Adrenal gland (tissue), 12 donors: Measurements from ENCODE around the gene APOL1. TPM values are rescaled to one million over a fixed set of nuclear protein-coding genes. Genes with fewer than 3 reads are reported as not detected.
"Not testable (repeated sequence)": the region's sequence is repeated elsewhere in the genome, so short reads cannot be mapped to it uniquely, and the experiment has no call there.

Experiments
- DNase-seq, 7 donors: peaks; one replicate each; pipeline ENCODE4 v3.0.0-alpha.2; 2019 to 2020
- H3K27ac ChIP-seq, 5 donors: fragments of 200-600 bp; sonication (generic) in 4 of 5; 1 replicate in 3 of 5; 2 replicates in 2 of 5; pipeline versions ENCODE4 v1.5.1 to v1.8.0; 2016 to 2020; ENCODE audit warnings: mild to moderate bottlenecking in 1 of 5
- H3K27me3 ChIP-seq: fragments of 200-600 bp; 2 replicates; pipeline ENCODE4 v1.8.0; 2021
- H3K36me3 ChIP-seq, 2 donors: fragments of 200-600 bp; replicated peaks in 1 of 2; 1 replicate in 1 of 2; 2 replicates in 1 of 2; pipeline versions ENCODE4 v1.5.1 to v1.8.0; 2018 to 2022
- H3K4me1 ChIP-seq, 2 donors: fragments of 200-600 bp; replicated peaks in 1 of 2; 1 replicate in 1 of 2; 2 replicates in 1 of 2; pipeline versions ENCODE4 v1.5.1 to v1.8.0; 2018 to 2021
- H3K4me3 ChIP-seq, 4 donors: fragments of 200-600 bp; sonication (generic) in 3 of 4; one replicate each; pipeline ENCODE4 v1.5.1; 2016 to 2018
- H3K9me3 ChIP-seq, 3 donors: fragments of 200-600 bp; sonication (generic) in 1 of 3; replicated peaks in 1 of 3; 1 replicate in 2 of 3; 2 replicates in 1 of 3; pipeline versions ENCODE4 v1.5.1 to v1.8.0; 2016 to 2021
- CTCF ChIP-seq, 6 experiments: fragments of 450-650 bp in 4 of 6; fragments of 200-600 bp in 2 of 6; sonication (generic) in 1 of 6; IDR thresholded peaks; 1 replicate in 5 of 6; 2 replicates in 1 of 6; pipeline versions ENCODE4 v1.5.1 to v1.8.0; 2016 to 2021; ENCODE audit warnings: antibody characterized with exemption in 6 of 6, mild to moderate bottlenecking in 2 of 6, moderate library complexity in 1 of 6
- POLR2A ChIP-seq, 2 donors: fragments of 450-650 bp; IDR thresholded peaks; one replicate each; pipeline ENCODE4 v1.6.1; 2017; ENCODE audit warnings: antibody characterized with exemption in 2 of 2, mild to moderate bottlenecking in 2 of 2, moderate library complexity in 1 of 2
- WGBS, 4 donors: extraction: QIAGEN DNeasy Blood & Tissue Kit in 2 of 4; methylation state at CpG; one replicate each; pipeline versions ENCODE4 v1.1.5 to v1.1.7; 2013 to 2017; 5-methylcytosine and 5-hydroxymethylcytosine counted together
- intact Hi-C, 2 donors: fragments of 100-400 bp; cut with DNase I; formaldehyde crosslinking; loops; one replicate each; pipeline versions ENCODE4 v1.14.1 to v1.15.0; 2022 to 2023
- polyA plus RNA-seq, 3 donors: library from polyadenylated mRNA; stranded (reverse); fragments of 200-250 nt in 2 of 3; fragments of 350-450 nt in 1 of 3; fragmentation: Illumina TruSeq in 1 of 3; extraction: RNeasy Lipid Tissue Mini Kit (QIAGEN cat#74804) in 1 of 3; gene quantifications; one replicate each; pipeline ENCODE4 v1.2.3, GENCODE V29; 2013 to 2014
- total RNA-seq, 9 donors: library from RNA; depleted of rRNA in 4 of 9; stranded (reverse); fragments of >200 nt in 4 of 9; fragments of 120-200 nt in 1 of 9; fragmentation: NEBNext Ultra II Directional in 1 of 9; extraction: Animal tissue kit (Norgen Biotek cat#: 25700) in 1 of 9; gene quantifications; one replicate each; pipeline versions ENCODE4 v1.1.0 to v1.2.4, GENCODE V29; 2013 to 2023
- donor health status: healthy with polysubstance abuse.
- donor health status: Bipolar disorder and iron deficiency.
- donor health status: DM: yes; HTN: yes; CAD: no.
- donor health status: DM: no; HTN: no; CAD: no.
- donor health status: DM: no; HTN: no; CAD: no.
- donor health status: DM: yes; HTN: yes; CAD: no.

The APOL1 gene
- total and polyA plus RNA-seq, 12 donors, result 2.1 to 39.0 (median 25.5) TPM

GRCh38 chr22:36287881-36288515, 35.1 kb downstream of the APOL1 start:
- no peak overlapping the region for H3K4me3 ChIP-seq
- H3K36me3 ChIP-seq, result peaks cover 0 to 85% of the 10 kb centered on the region in 2 donors
- TF ChIP-seq POLR2A (IDR thresholded peaks at IDR 0.05) (no peak), CTCF (IDR thresholded peaks at IDR 0.05) (no peak)
- H3K9me3 ChIP-seq, result no peaks in the 10 kb centered on the region
- H3K4me1 ChIP-seq, result peaks cover 12 to 19% of the 10 kb centered on the region in 2 donors
- H3K27me3 ChIP-seq, result no peaks in the 10 kb centered on the region
- intact Hi-C loops, result loop anchor here in 1 of 2 donors (10.0 kb wide), 1 partner anchor 93 kb away; no protein-coding TSS in a partner anchor
- peak in 1 of 7 donors; percentile 16 for DNase-seq
- 84 to 93% (median 91%) methylated on average over 10 to 20 of the region's 20 CpGs for WGBS, 4 donors
- H3K27ac ChIP-seq, result no peak overlapping the region

GRCh38 chr22:36288571-36289405, 35.9 kb downstream of the APOL1 start:
- WGBS, 4 donors, result 90 to 93% (median 92%) methylated on average over 30 to 33 of the region's 33 CpGs
- no peak overlapping the region for H3K4me3 ChIP-seq
- peaks cover 12 to 19% of the 10 kb centered on the region in 2 donors for H3K4me1 ChIP-seq
- H3K9me3 ChIP-seq, result no peaks in the 10 kb centered on the region
- intact Hi-C loops, result loop anchor here in 1 of 2 donors (10.0 kb wide), 1 partner anchor 94 kb away; no protein-coding TSS in a partner anchor
- DNase-seq, result peak in 1 of 7 donors; percentile 24
- TF ChIP-seq POLR2A (IDR thresholded peaks at IDR 0.05), result no peak
- no peak for TF ChIP-seq CTCF (IDR thresholded peaks at IDR 0.05)
- no peak overlapping the region for H3K27ac ChIP-seq
- no peaks in the 10 kb centered on the region for H3K27me3 ChIP-seq
- H3K36me3 ChIP-seq, result peaks cover 0 to 85% of the 10 kb centered on the region in 2 donors

- TF ChIP-seq CTCF (IDR thresholded peaks at IDR 0.05) (no peak), POLR2A (IDR thresholded peaks at IDR 0.05) (no peak)
Observed at GRCh38 chr22:36289406-36289870, 36.5 kb downstream of the APOL1 start.

GRCh38 chr22:36289948-36290371, 37.0 kb downstream of the APOL1 start:
- not testable (repeated sequence) for H3K27ac ChIP-seq, H3K4me3 ChIP-seq, H3K9me3 ChIP-seq, H3K27me3 ChIP-seq
- Histone ChIP-seq H3K36me3 (peaks cover 0 to 85% of the 10 kb centered on the region in 2 donors), H3K4me1 (peaks cover 12 to 19% of the 10 kb centered on the region in 2 donors)
- WGBS, 4 donors, result 85 to 96% (median 93%) methylated on average over 10 to 11 of the region's 11 CpGs
- peak in 1 of 7 donors; percentile 7 for DNase-seq
- intact Hi-C loops, result loop anchor here in 1 of 2 donors (10.0 kb wide), 1 partner anchor 95 kb away; no protein-coding TSS in a partner anchor

More at GRCh38 chr22:36289406-36289870, 36.5 kb downstream of the APOL1 start:
- no peak for DNase-seq
- Histone ChIP-seq H3K36me3 (peaks cover 0 to 85% of the 10 kb centered on the region in 2 donors), H3K27me3 (no peaks in the 10 kb centered on the region), H3K4me3 (no peak overlapping the region), H3K4me1 (peaks cover 12 to 19% of the 10 kb centered on the region in 2 donors), H3K9me3 (no peaks in the 10 kb centered on the region), H3K27ac (no peak overlapping the region)
- intact Hi-C loops, result loop anchor here in 1 of 2 donors (10.0 kb wide), 1 partner anchor 95 kb away; no protein-coding TSS in a partner anchor
- WGBS, 4 donors, result 87 to 95% (median 89%) methylated on average over 6 to 7 of the region's 7 CpGs

- peaks cover 0 to 85% of the 10 kb centered on the region in 2 donors for H3K36me3 ChIP-seq
- H3K27ac ChIP-seq, H3K4me3 ChIP-seq, H3K27me3 ChIP-seq, intact Hi-C loops, H3K9me3 ChIP-seq: not testable (repeated sequence)
- 93 to 97% (median 95%) methylated on average over 6 to 19 of the region's 40 CpGs for WGBS, 4 donors
- H3K4me1 ChIP-seq, result peaks cover 7 to 13% of the 10 kb centered on the region in 2 donors
- DNase-seq, result peak in 1 of 7 donors; percentile 15
Observed at GRCh38 chr22:36290391-36291075, 37.6 kb downstream of the APOL1 start.
